HG02610 (cell line): ENCODE results near the gene OR8G5.
"Not testable (repeated sequence)": the region's sequence is repeated elsewhere in the genome, so short reads cannot be mapped to it uniquely, and the experiment has no call there.

Experiments
- ATAC-seq: cut with Tn5 transposase; IDR thresholded peaks from one replicate; pipeline ENCODE4 v1.9.1; 2021; ENCODE audit warnings: mild to moderate bottlenecking, moderate library complexity; ENCODE audit not compliant: unreplicated experiment

The OR8G5 gene

GRCh38 chr11:124256076-124256475 is at the start of gene OR8G5:
TSS of gene OR8G5 (plus strand) at chr11:124256376. CDS start at chr11:124264932, 8,556 bp downstream.
- ATAC-seq, result no peak

- ATAC-seq, result no peak
Observed at GRCh38 chr11:124207102-124207792, 48.9 kb upstream of the OR8G5 start.

- no peak for ATAC-seq
Observed at GRCh38 chr11:124209824-124210357, 46.3 kb upstream of the OR8G5 start.

GRCh38 chr11:124210421-124210820 is 45.8 kb upstream of the OR8G5 start:
- ATAC-seq, result no peak

- ATAC-seq, result no peak
Observed at GRCh38 chr11:124211321-124211720, 44.9 kb upstream of the OR8G5 start.

- ATAC-seq, result no peak
Observed at GRCh38 chr11:124214027-124214426, 42.1 kb upstream of the OR8G5 start.

- ATAC-seq, result no peak
Observed at GRCh38 chr11:124219126-124219525, 37.0 kb upstream of the OR8G5 start.

- ATAC-seq, result no peak
Observed at GRCh38 chr11:124222407-124222806, 33.8 kb upstream of the OR8G5 start.

- not testable (repeated sequence) for ATAC-seq
Observed at GRCh38 chr11:124224618-124225423, 31.4 kb upstream of the OR8G5 start.

GRCh38 chr11:124225471-124225870 is 30.7 kb upstream of the OR8G5 start:
- ATAC-seq, result no peak

GRCh38 chr11:124233376-124233775 is 22.8 kb upstream of the OR8G5 start:
- no peak for ATAC-seq

GRCh38 chr11:124238512-124238911 is 17.7 kb upstream of the OR8G5 start:
- no peak for ATAC-seq

GRCh38 chr11:124240621-124241397 is 15.4 kb upstream of the OR8G5 start, which contains the start of gene OR8G1:
TSS of gene OR8G1 (plus strand) at chr11:124241095. CDS start at chr11:124249676, 8,581 bp downstream.
- ATAC-seq, result no peak

- not testable (repeated sequence) for ATAC-seq
Observed at GRCh38 chr11:124249869-124250268, 6.3 kb upstream of the OR8G5 start.

GRCh38 chr11:124265041-124265440 is 8.9 kb downstream of the OR8G5 start:
- not testable (repeated sequence) for ATAC-seq

GRCh38 chr11:124270886-124271285 is 14.7 kb downstream of the OR8G5 start:
- not testable (repeated sequence) for ATAC-seq

- no peak for ATAC-seq
Observed at GRCh38 chr11:124274000-124274399, 17.8 kb downstream of the OR8G5 start.

- ATAC-seq, result no peak
Observed at GRCh38 chr11:124276081-124276480, 19.9 kb downstream of the OR8G5 start.

GRCh38 chr11:124277207-124277606 is 21.0 kb downstream of the OR8G5 start:
- no peak for ATAC-seq

- ATAC-seq, result no peak
Observed at GRCh38 chr11:124277804-124278203, 21.6 kb downstream of the OR8G5 start.

GRCh38 chr11:124278261-124278660 is 22.1 kb downstream of the OR8G5 start:
- ATAC-seq, result no peak
